Measurements from ENCODE around the gene ITGA3. TPM values are rescaled to one million over a fixed set of nuclear protein-coding genes. Genes with fewer than 3 reads are reported as not detected.

The ITGA3 gene
- total RNA-seq, 1 donor = 35.1 TPM

GRCh38 chr17:50129728-50130558 lies 74.0 kb downstream of the ITGA3 start, which contains the start of gene SAMD14:
SAMD14 (minus strand) TSS chr17:50130160; CDS start chr17:50124959, 5,201 bp downstream.
- H3K4me3 ChIP-seq (ENCODE audit: low read depth, low read length) = peak within 1 kb of the TSS; percentile 59
- no peak for TF ChIP-seq CTCF (IDR thresholded peaks at IDR 0.05; ENCODE audit: insufficient read depth, low read length)
- DNase-seq (ENCODE audit: low read depth) = no peak

DNA sequence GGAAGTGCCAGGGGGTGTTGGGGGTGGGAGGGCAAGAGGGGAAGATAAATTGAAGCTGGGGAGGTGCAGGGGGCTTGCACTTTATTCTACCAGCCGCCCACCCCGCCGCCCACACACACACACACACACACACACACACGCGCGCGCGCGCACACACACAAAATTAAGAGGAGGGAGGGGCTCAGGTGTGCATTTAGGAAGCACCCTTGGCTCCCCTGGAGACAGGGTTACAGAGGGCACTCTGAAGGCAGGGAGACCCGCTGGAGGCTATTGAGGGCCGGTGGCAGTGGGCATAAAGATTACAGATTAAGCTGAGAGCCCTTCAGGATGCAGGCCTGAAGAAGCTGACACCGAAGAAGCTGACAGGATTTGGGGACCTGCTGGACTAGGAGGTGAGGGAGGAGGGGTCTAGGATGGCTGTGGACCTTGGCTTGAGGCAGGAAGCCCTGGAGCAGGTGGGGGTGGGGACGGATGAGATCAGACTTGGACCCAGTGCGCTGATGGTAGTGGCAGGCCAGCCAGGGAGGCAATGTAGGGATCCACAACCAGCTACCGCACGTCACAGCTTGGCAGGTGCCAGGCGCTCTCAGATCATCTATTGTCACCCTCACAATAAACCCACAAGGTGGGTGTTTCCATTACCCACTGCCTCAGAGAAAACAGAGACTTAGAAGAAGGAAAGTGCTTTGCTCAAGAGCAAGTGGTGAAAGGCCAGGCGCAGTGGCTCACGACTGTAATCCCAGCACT lies 74.8 kb downstream of the ITGA3 start:
- TF ChIP-seq CTCF (IDR thresholded peaks at IDR 0.05; ENCODE audit: insufficient read depth, low read length) = no peak
- DNase-seq (ENCODE audit: low read depth) = no peak
- no peak overlapping the region for H3K4me3 ChIP-seq (ENCODE audit: low read depth, low read length)

GRCh38 chr17:50132104-50132794 lies 76.3 kb downstream of the ITGA3 start:
- no peak for DNase-seq (ENCODE audit: low read depth)
- no peak overlapping the region for H3K4me3 ChIP-seq (ENCODE audit: low read depth, low read length)
- TF ChIP-seq CTCF (IDR thresholded peaks at IDR 0.05; ENCODE audit: insufficient read depth, low read length) = no peak

DNA sequence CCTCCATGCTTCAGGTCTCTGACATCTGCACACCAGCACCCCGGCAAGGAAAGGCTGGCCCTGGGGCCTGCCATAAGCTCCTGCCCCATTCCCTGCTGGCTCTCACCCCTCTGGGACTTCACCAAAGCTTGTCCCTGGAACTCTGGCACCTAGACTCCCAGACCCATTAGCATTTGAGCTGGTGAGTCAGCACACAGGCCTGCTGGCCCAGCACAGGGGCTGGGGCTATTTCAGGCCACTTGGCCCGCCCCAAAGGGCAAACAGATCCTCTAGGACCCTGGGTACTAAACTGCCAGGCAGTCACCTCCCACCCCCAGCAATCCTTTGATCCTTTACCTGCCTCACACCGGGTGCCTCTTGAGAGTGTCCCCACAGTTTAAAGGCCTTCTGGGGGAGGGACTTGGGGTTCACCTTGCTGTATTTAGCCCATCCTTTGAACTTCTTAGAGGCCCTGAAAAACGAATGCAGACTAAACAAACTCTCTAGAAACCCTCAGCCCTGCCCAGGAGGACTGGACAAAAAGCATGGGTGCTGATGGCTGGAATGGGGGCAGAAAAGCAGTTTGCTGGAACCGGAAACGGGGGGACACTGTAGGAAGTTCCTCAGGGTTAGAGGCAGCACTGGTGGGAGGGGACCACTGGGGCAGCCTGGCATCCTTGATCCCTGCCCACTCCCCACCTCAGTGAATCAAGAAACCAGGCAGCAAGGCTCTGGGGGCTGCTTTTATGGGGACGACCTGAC lies 77.3 kb downstream of the ITGA3 start:
- no peak for TF ChIP-seq CTCF (IDR thresholded peaks at IDR 0.05; ENCODE audit: insufficient read depth, low read length)
- H3K4me3 ChIP-seq (ENCODE audit: low read depth, low read length) = no peak overlapping the region
- DNase-seq (ENCODE audit: low read depth) = no peak

GRCh38 chr17:50133769-50134099 lies 77.8 kb downstream of the ITGA3 start:
- H3K4me3 ChIP-seq (ENCODE audit: low read depth, low read length) = no peak overlapping the region
- DNase-seq (ENCODE audit: low read depth) = no peak
- TF ChIP-seq CTCF (IDR thresholded peaks at IDR 0.05; ENCODE audit: insufficient read depth, low read length) = no peak

All from fibroblast of the aortic adventitia (primary cell).